Neuronal stem cell (in vitro differentiated cells): ENCODE measurements around the gene EPS8L3.

Experiments
- DNase-seq: peaks from one replicate; pipeline ENCODE4 v3.0.0-alpha.2; 2013; ENCODE audit warnings: low spot score
- H2AFZ ChIP-seq: one replicate; pipeline ENCODE4 v1.6.1; 2013; ENCODE audit warnings: mild to moderate bottlenecking, low read length, inconsistent platforms
- H2AK5ac ChIP-seq: 2 replicates; pipeline ENCODE4 v1.6.1; 2013; ENCODE audit warnings: low read depth, mild to moderate bottlenecking, inconsistent platforms, low read length, moderate library complexity, mixed read lengths
- H2BK120ac ChIP-seq: 2 replicates; pipeline ENCODE4 v1.6.1; 2013; ENCODE audit warnings: low read depth, mild to moderate bottlenecking, inconsistent platforms, low read length, moderate library complexity, mixed read lengths
- H2BK12ac ChIP-seq: one replicate; pipeline ENCODE4 v1.6.1; 2013; ENCODE audit warnings: low read length, inconsistent platforms
- H2BK15ac ChIP-seq: 2 replicates; pipeline ENCODE4 v1.6.1; 2013; ENCODE audit warnings: mild to moderate bottlenecking, low read length, inconsistent platforms, mixed read lengths
- H2BK5ac ChIP-seq: one replicate; pipeline ENCODE4 v1.6.1; 2013; ENCODE audit warnings: inconsistent platforms, mild to moderate bottlenecking, low read length, moderate library complexity
- H3K14ac ChIP-seq: one replicate; pipeline ENCODE4 v1.6.1; 2013; ENCODE audit warnings: low read length, inconsistent platforms
- H3K18ac ChIP-seq: 2 replicates; pipeline ENCODE4 v1.6.1; 2013; ENCODE audit warnings: low read length, inconsistent platforms
- H3K23ac ChIP-seq: 2 replicates; pipeline ENCODE4 v1.6.1; 2013; ENCODE audit warnings: low read depth, mild to moderate bottlenecking, mixed read lengths, low read length, inconsistent platforms; ENCODE audit not compliant: poor library complexity
- H3K27ac ChIP-seq: replicated peaks from 3 replicates; pipeline ENCODE4 v1.5.1; 2013; ENCODE audit warnings: low read length, inconsistent platforms
- H3K27me3 ChIP-seq, 3 experiments: 2 replicates each; pipeline ENCODE4 v1.6.1; 2013; ENCODE audit warnings: low read length in 3 of 3, mild to moderate bottlenecking in 2 of 3, inconsistent platforms in 1 of 3, low read depth in 1 of 3, mixed read lengths in 1 of 3, moderate library complexity in 1 of 3; ENCODE audit not compliant: control insufficient read depth in 3 of 3, insufficient read depth in 3 of 3
- H3K36me3 ChIP-seq, 2 donors: replicated peaks in 1 of 2; 2 replicates each; pipeline ENCODE4 v1.6.1; 2013; ENCODE audit warnings: low read length in 2 of 2; ENCODE audit not compliant: control insufficient read depth in 2 of 2, insufficient read depth in 2 of 2
- H3K4ac ChIP-seq: 2 replicates; pipeline ENCODE4 v1.6.1; 2013; ENCODE audit warnings: inconsistent platforms, mild to moderate bottlenecking, low read length, moderate library complexity
- H3K4me1 ChIP-seq, 2 donors: 1 replicate in 1 of 2; 2 replicates in 1 of 2; pipeline ENCODE4 v1.6.1; 2013; ENCODE audit warnings: low read length in 2 of 2, low read depth in 1 of 2; ENCODE audit not compliant: control insufficient read depth in 2 of 2, insufficient read depth in 1 of 2
- H3K4me2 ChIP-seq: one replicate; pipeline ENCODE4 v1.6.1; 2013; ENCODE audit warnings: mild to moderate bottlenecking, low read length, inconsistent platforms; ENCODE audit not compliant: insufficient read depth, poor library complexity, severe bottlenecking
- H3K4me3 ChIP-seq, 2 donors: 2 replicates each; pipeline ENCODE4 v1.5.1; 2013; ENCODE audit warnings: low read length in 2 of 2, mild to moderate bottlenecking in 2 of 2, inconsistent platforms in 1 of 2, moderate library complexity in 1 of 2
- H3K79me1 ChIP-seq: one replicate; pipeline ENCODE4 v1.6.1; 2013; ENCODE audit warnings: low read depth, mild to moderate bottlenecking, inconsistent platforms, low read length, moderate library complexity
- H3K9ac ChIP-seq: one replicate; pipeline ENCODE4 v1.6.1; 2013; ENCODE audit warnings: mild to moderate bottlenecking, low read depth, low read length, inconsistent platforms; ENCODE audit not compliant: poor library complexity
- H3K9me3 ChIP-seq, 2 donors: replicated peaks in 1 of 2; 2 replicates each; pipeline versions ENCODE3 to v1.6.1; 2013; ENCODE audit warnings: low read length in 2 of 2, mild to moderate bottlenecking in 2 of 2, inconsistent platforms in 1 of 2, low read depth in 1 of 2, mixed read lengths in 1 of 2, moderate library complexity in 1 of 2; ENCODE audit not compliant: control insufficient read depth in 2 of 2, insufficient read depth in 1 of 2
- H4K8ac ChIP-seq: one replicate; pipeline ENCODE4 v1.6.1; 2013; ENCODE audit warnings: low read depth, mild to moderate bottlenecking, inconsistent platforms, low read length, moderate library complexity
- H4K91ac ChIP-seq: one replicate; pipeline ENCODE4 v1.6.1; 2013; ENCODE audit warnings: low read length, low read depth, mild to moderate bottlenecking, inconsistent platforms; ENCODE audit not compliant: poor library complexity
- WGBS, 2 donors: extraction: QIAGEN DNeasy Blood & Tissue Kit; methylation state at CpG; one replicate each; pipeline ENCODE4 v1.1.7; 2013; ENCODE audit warnings: missing lambda C conversion rate in 2 of 2, mixed read lengths in 1 of 2; ENCODE audit not compliant: insufficient read length in 2 of 2, insufficient replicate concordance in 1 of 2; ENCODE audit errors: extremely low coverage in 2 of 2; 5-methylcytosine and 5-hydroxymethylcytosine counted together

EPS8L3 gene

GRCh38 chr1:109783436-109783835 is 19.7 kb upstream of the EPS8L3 start:
- Histone ChIP-seq H2BK5ac (no peak overlapping the region), H2BK120ac (peak overlapping the region; percentile 39), H2BK12ac (no peak overlapping the region), H2AFZ (no peak overlapping the region), H3K18ac (peak overlapping the region; percentile 86), H2BK15ac (no peak overlapping the region), H3K27me3 (peaks cover 0 to 19% (median 0%) of the 10 kb centered on the region in 3 experiments), H3K4me2 (no peak overlapping the region), H3K14ac (no peak overlapping the region), H3K36me3 (no peaks in the 10 kb centered on the region), H3K4ac (no peak overlapping the region), H3K4me3 (no peak overlapping the region), H3K9ac (no peak overlapping the region), H4K91ac (no peak overlapping the region), H3K9me3 (peaks cover 4 to 9% of the 10 kb centered on the region in 2 donors), H3K79me1 (no peaks in the 10 kb centered on the region), H2AK5ac (peak overlapping the region; percentile 58), H3K23ac (no peak overlapping the region), H4K8ac (no peak overlapping the region), H3K27ac (no peak overlapping the region), H3K4me1 (peaks cover 3 to 10% of the 10 kb centered on the region in 2 donors)
- WGBS, 2 donors, result no CpG with 5 or more reads among the region's 8 CpGs
- DNase-seq, result no peak

DNA sequence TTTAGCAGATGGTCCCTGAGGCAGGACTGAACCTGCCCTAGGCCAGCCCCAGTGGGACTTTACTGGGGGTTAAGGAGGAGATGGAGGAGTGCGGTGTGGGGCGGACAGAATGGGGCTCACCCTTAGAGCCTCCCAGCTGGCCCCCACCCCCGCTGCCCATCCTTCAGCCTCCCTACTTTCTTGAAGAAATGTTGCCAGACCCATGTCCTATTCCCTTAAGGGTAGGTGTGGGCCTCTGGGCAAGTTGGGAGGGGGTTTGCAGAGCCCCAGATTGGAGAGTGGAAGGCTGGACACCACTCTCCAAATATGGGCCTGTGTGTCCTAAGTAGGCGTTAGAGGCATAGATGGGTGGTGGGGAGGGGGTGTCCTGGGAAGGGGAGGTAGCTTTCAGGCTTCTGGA is 19.2 kb upstream of the EPS8L3 start:
- H2BK15ac ChIP-seq, result no peak overlapping the region
- no peak overlapping the region for H3K23ac ChIP-seq
- peak overlapping the region; percentile 65 for H3K18ac ChIP-seq
- H3K4me1 ChIP-seq, result peaks cover 0 to 10% of the 10 kb centered on the region in 2 donors
- no peak overlapping the region for H2BK5ac ChIP-seq
- no peak overlapping the region for H3K4me3 ChIP-seq
- no CpG with 5 or more reads among the region's 4 CpGs for WGBS, 2 donors
- no peak overlapping the region for H2BK12ac ChIP-seq
- no peak overlapping the region for H4K91ac ChIP-seq
- H3K9ac ChIP-seq, result no peak overlapping the region
- H4K8ac ChIP-seq, result no peak overlapping the region
- no peak overlapping the region for H3K14ac ChIP-seq
- H3K36me3 ChIP-seq, result no peaks in the 10 kb centered on the region
- no peak for DNase-seq
- peaks cover 4 to 9% of the 10 kb centered on the region in 2 donors for H3K9me3 ChIP-seq
- H2AFZ ChIP-seq, result no peak overlapping the region
- no peak overlapping the region for H3K4ac ChIP-seq
- peak overlapping the region; percentile 27 for H2AK5ac ChIP-seq
- H2BK120ac ChIP-seq, result no peak overlapping the region
- peaks cover 0 to 19% (median 0%) of the 10 kb centered on the region in 3 experiments for H3K27me3 ChIP-seq
- H3K27ac ChIP-seq, result no peak overlapping the region
- H3K4me2 ChIP-seq, result no peak overlapping the region
- H3K79me1 ChIP-seq, result no peaks in the 10 kb centered on the region

DNA sequence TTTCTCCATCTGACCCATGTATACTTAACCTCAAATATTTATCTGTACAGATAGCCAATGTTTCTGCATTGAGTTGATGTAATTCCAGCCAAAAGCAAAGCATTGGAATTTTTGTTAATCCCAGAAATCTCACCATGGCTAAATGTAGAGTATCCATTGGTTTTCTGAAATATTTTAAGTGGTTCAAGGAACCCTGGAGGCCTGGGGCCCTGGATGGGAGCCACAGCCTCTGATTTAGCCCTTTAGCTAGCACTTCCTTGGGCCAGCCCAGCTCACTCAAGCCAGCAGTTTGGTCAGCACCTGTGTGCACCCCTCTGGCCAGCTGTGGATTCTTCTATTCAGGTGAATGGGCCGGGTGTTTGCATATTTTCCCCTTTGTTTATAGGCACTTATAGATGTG is 18.8 kb upstream of the EPS8L3 start:
- H3K18ac ChIP-seq, result no peak overlapping the region
- no peak overlapping the region for H2AFZ ChIP-seq
- H3K27ac ChIP-seq, result no peak overlapping the region
- H2BK15ac ChIP-seq, result no peak overlapping the region
- no peak overlapping the region for H4K8ac ChIP-seq
- no peak overlapping the region for H3K4me3 ChIP-seq
- no CpG with 5 or more reads among the region's 1 CpG for WGBS, 2 donors
- H3K23ac ChIP-seq, result no peak overlapping the region
- no peaks in the 10 kb centered on the region for H3K79me1 ChIP-seq
- DNase-seq, result no peak
- no peak overlapping the region for H3K4me2 ChIP-seq
- no peak overlapping the region for H2BK5ac ChIP-seq
- no peak overlapping the region for H3K9ac ChIP-seq
- H3K9me3 ChIP-seq, result peaks cover 4 to 9% of the 10 kb centered on the region in 2 donors
- H3K27me3 ChIP-seq, result peaks cover 0 to 19% (median 0%) of the 10 kb centered on the region in 3 experiments
- H2BK12ac ChIP-seq, result no peak overlapping the region
- H2BK120ac ChIP-seq, result no peak overlapping the region
- no peak overlapping the region for H3K4ac ChIP-seq
- H3K14ac ChIP-seq, result no peak overlapping the region
- H4K91ac ChIP-seq, result no peak overlapping the region
- H3K36me3 ChIP-seq, result no peaks in the 10 kb centered on the region
- peaks cover 0 to 10% of the 10 kb centered on the region in 2 donors for H3K4me1 ChIP-seq
- H2AK5ac ChIP-seq, result peak overlapping the region; percentile 27

GRCh38 chr1:109781806-109782205 is 18.1 kb upstream of the EPS8L3 start:
- no CpG with 5 or more reads among the region's 2 CpGs for WGBS, 2 donors
- no peak overlapping the region for H2AK5ac ChIP-seq

More at GRCh38 chr1:109781806-109782205, 18.1 kb upstream of the EPS8L3 start:
- Histone ChIP-seq H3K27ac (no peak overlapping the region), H3K4me3 (no peak overlapping the region), H3K36me3 (no peaks in the 10 kb centered on the region), H3K9me3 (peaks cover 4 to 9% of the 10 kb centered on the region in 2 donors), H3K4ac (no peak overlapping the region), H4K8ac (no peak overlapping the region), H3K79me1 (no peaks in the 10 kb centered on the region), H3K4me1 (peaks cover 4 to 10% of the 10 kb centered on the region in 2 donors), H2AFZ (no peak overlapping the region), H2BK15ac (no peak overlapping the region), H3K18ac (no peak overlapping the region), H2BK5ac (no peak overlapping the region), H3K9ac (no peak overlapping the region), H4K91ac (no peak overlapping the region), H3K23ac (no peak overlapping the region), H2BK12ac (no peak overlapping the region), H3K27me3 (peaks cover 0 to 22% (median 0%) of the 10 kb centered on the region in 3 experiments), H3K14ac (no peak overlapping the region), H3K4me2 (no peak overlapping the region), H2BK120ac (no peak overlapping the region)
- no peak for DNase-seq
